H9 (cell line): ENCODE measurements around the gene PPCDC. TPM values are rescaled to one million over a fixed set of nuclear protein-coding genes. Genes with fewer than 3 reads are reported as not detected.

Experiments used
- DNase-seq: peaks from one replicate; pipeline ENCODE4 v3.0.0-alpha.2; 2017
- H2AFZ ChIP-seq: one replicate; pipeline ENCODE4 v1.6.1; 2013; ENCODE audit warnings: mild to moderate bottlenecking, low read length, control low read depth, moderate library complexity
- H2AK5ac ChIP-seq: 2 replicates; pipeline ENCODE4 v1.6.1; 2013; ENCODE audit warnings: low read length, control low read depth, mixed read lengths; ENCODE audit not compliant: insufficient read length
- H2BK120ac ChIP-seq: one replicate; pipeline ENCODE4 v1.6.1; 2013; ENCODE audit warnings: low read depth, mild to moderate bottlenecking, low read length, control low read depth, inconsistent platforms; ENCODE audit not compliant: poor library complexity, severe bottlenecking
- H2BK12ac ChIP-seq: 2 replicates; pipeline ENCODE4 v1.6.1; 2013; ENCODE audit warnings: low read length, control low read depth, mixed read lengths, low read depth; ENCODE audit not compliant: insufficient read length
- H2BK15ac ChIP-seq: 2 replicates; pipeline ENCODE4 v1.6.1; 2013; ENCODE audit warnings: low read depth, low read length, control low read depth
- H2BK20ac ChIP-seq: one replicate; pipeline ENCODE4 v1.6.1; 2013; ENCODE audit warnings: low read depth, mild to moderate bottlenecking, low read length, control low read depth, inconsistent platforms; ENCODE audit not compliant: poor library complexity, severe bottlenecking
- H2BK5ac ChIP-seq: 2 replicates; pipeline ENCODE4 v1.6.1; 2013; ENCODE audit warnings: low read length, control low read depth, mixed read lengths; ENCODE audit not compliant: insufficient read length
- H3K14ac ChIP-seq: 2 replicates; pipeline ENCODE4 v1.6.1; 2013; ENCODE audit warnings: low read length, control low read depth; ENCODE audit not compliant: insufficient read depth
- H3K18ac ChIP-seq: 2 replicates; pipeline ENCODE4 v1.6.1; 2013; ENCODE audit warnings: low read depth, mild to moderate bottlenecking, mixed read lengths, low read length, control low read depth; ENCODE audit not compliant: insufficient read length
- H3K23ac ChIP-seq: 2 replicates; pipeline ENCODE4 v1.6.1; 2013; ENCODE audit warnings: low read length, control low read depth, mixed read lengths, low read depth; ENCODE audit not compliant: insufficient read length
- H3K23me2 ChIP-seq: 2 replicates; pipeline ENCODE4 v1.6.1; 2013; ENCODE audit warnings: low read depth, mild to moderate bottlenecking, mixed read lengths, low read length, control low read depth; ENCODE audit not compliant: insufficient read length, poor library complexity, severe bottlenecking
- H3K27ac ChIP-seq: 2 replicates; pipeline ENCODE4 v1.5.1; 2013; ENCODE audit warnings: low read length, control low read depth, mixed read lengths, low read depth; ENCODE audit not compliant: insufficient read length
- H3K27me3 ChIP-seq: 2 replicates; pipeline ENCODE4 v1.6.1; 2013; ENCODE audit warnings: low read length, control low read depth, inconsistent platforms; ENCODE audit not compliant: insufficient read depth
- H3K4ac ChIP-seq: 2 replicates; pipeline ENCODE4 v1.6.1; 2013; ENCODE audit warnings: low read depth, mild to moderate bottlenecking, control low read depth, inconsistent platforms, low read length, moderate library complexity
- H3K4me1 ChIP-seq: 2 replicates; pipeline ENCODE4 v1.6.1; 2013; ENCODE audit warnings: low read length, control low read depth, inconsistent platforms; ENCODE audit not compliant: insufficient read depth
- H3K4me2 ChIP-seq: 2 replicates; pipeline ENCODE4 v1.6.1; 2013; ENCODE audit warnings: low read length, control low read depth, mixed read lengths; ENCODE audit not compliant: insufficient read length, insufficient read depth
- H3K56ac ChIP-seq: 2 replicates; pipeline ENCODE4 v1.6.1; 2013; ENCODE audit warnings: low read depth, mild to moderate bottlenecking, mixed read lengths, low read length, control low read depth; ENCODE audit not compliant: insufficient read length
- H3K79me1 ChIP-seq: 2 replicates; pipeline ENCODE4 v1.6.1; 2013; ENCODE audit warnings: low read depth, mild to moderate bottlenecking, moderate library complexity, low read length, control low read depth, inconsistent platforms; ENCODE audit not compliant: insufficient read depth, poor library complexity, severe bottlenecking
- H3K79me2 ChIP-seq: 2 replicates; pipeline ENCODE4 v1.6.1; 2013; ENCODE audit warnings: low read length, control low read depth, inconsistent platforms; ENCODE audit not compliant: insufficient read depth
- H3K9ac ChIP-seq: 2 replicates; pipeline ENCODE4 v1.6.1; 2013; ENCODE audit warnings: low read length, control low read depth, mixed read lengths; ENCODE audit not compliant: insufficient read length; ENCODE audit errors: extremely low read depth
- H3K9me3 ChIP-seq: one replicate; pipeline ENCODE4 v1.6.1; 2013; ENCODE audit warnings: low read depth, low read length, inconsistent platforms; ENCODE audit not compliant: control insufficient read depth
- H3T11ph ChIP-seq: one replicate; pipeline ENCODE4 v1.6.1; 2013; ENCODE audit warnings: mild to moderate bottlenecking, low read length, control low read depth, inconsistent platforms
- H4K20me1 ChIP-seq: one replicate; pipeline ENCODE4 v1.6.1; 2013; ENCODE audit not compliant: control insufficient read depth, insufficient read length, insufficient read depth
- H4K5ac ChIP-seq: 2 replicates; pipeline ENCODE4 v1.6.1; 2013; ENCODE audit warnings: low read depth, mild to moderate bottlenecking, mixed read lengths, low read length, control low read depth; ENCODE audit not compliant: insufficient read length
- H4K8ac ChIP-seq: replicated peaks from 2 replicates; pipeline ENCODE4 v1.6.1; 2013; ENCODE audit warnings: low read length, control low read depth, mixed read lengths, low read depth; ENCODE audit not compliant: insufficient read length
- H4K91ac ChIP-seq: 2 replicates; pipeline ENCODE4 v1.6.1; 2013; ENCODE audit warnings: low read depth, mild to moderate bottlenecking, moderate library complexity, mixed read lengths, low read length, control low read depth; ENCODE audit not compliant: insufficient read length
- H3K27ac Mint-ChIP-seq, 3 experiments: 2 replicates in 2 of 3; 3 replicates in 1 of 3; pipeline ENCODE4 v1.8.0; 2020 to 2021; ENCODE audit warnings: mixed read lengths in 3 of 3, mild to moderate bottlenecking in 1 of 3, moderate library complexity in 1 of 3
- H3K27me3 Mint-ChIP-seq: 2 replicates; pipeline ENCODE4 v1.8.0; 2021; ENCODE audit warnings: low read depth, mild to moderate bottlenecking, moderate library complexity, mixed read lengths
- H3K36me3 Mint-ChIP-seq, 3 experiments: 2 replicates in 2 of 3; 3 replicates in 1 of 3; pipeline ENCODE4 v1.8.0; 2020 to 2021; ENCODE audit warnings: low read depth in 3 of 3, mixed read lengths in 3 of 3; ENCODE audit not compliant: insufficient read depth in 1 of 3
- H3K4me1 Mint-ChIP-seq, 2 experiments: 2 replicates each; pipeline ENCODE4 v1.8.0; 2020; ENCODE audit warnings: mixed read lengths in 2 of 2
- H3K4me3 Mint-ChIP-seq, 2 experiments: 2 replicates in 1 of 2; 3 replicates in 1 of 2; pipeline ENCODE4 v1.8.0; 2020 to 2021; ENCODE audit warnings: mild to moderate bottlenecking in 2 of 2, mixed read lengths in 2 of 2, moderate library complexity in 1 of 2
- H3K9me3 Mint-ChIP-seq, 2 experiments: 2 replicates in 1 of 2; 3 replicates in 1 of 2; pipeline ENCODE4 v1.8.0; 2020; ENCODE audit warnings: mild to moderate bottlenecking in 2 of 2, mixed read lengths in 2 of 2, moderate library complexity in 1 of 2
- WGBS: extraction: QIAGEN DNeasy Blood & Tissue Kit; methylation state at CpG from one replicate; pipeline ENCODE4 v1.1.7; 2013; ENCODE audit warnings: missing lambda C conversion rate, low lambda C conversion rate, mixed read lengths; ENCODE audit not compliant: insufficient read length; ENCODE audit errors: extremely low coverage; 5-methylcytosine and 5-hydroxymethylcytosine counted together
- total RNA-seq: library from RNA; stranded (reverse); gene quantifications from 2 replicates; pipeline ENCODE4 v1.2.1, GENCODE V29; 2021
- TF ChIP-seq, protein P1 (sequence below): fragments of 200-600 bp; sonication (generic); conservative IDR thresholded peaks from 3 replicates; pipeline ENCODE4 v1.8.0; 2021; ENCODE audit warnings: antibody characterized with exemption, mild to moderate bottlenecking

Gene PPCDC
- total RNA-seq, 1 experiment from 2014 or later = 17.6 TPM

- Histone ChIP-seq H4K20me1 (no peaks in the 10 kb centered on the region), H3K23ac (no peak overlapping the region), H2BK120ac (no peak overlapping the region), H3K14ac (no peak overlapping the region), H3K56ac (no peak overlapping the region), H2BK5ac (no peak overlapping the region), H3K18ac (no peak overlapping the region), H4K5ac (no peak overlapping the region), H3K4ac (no peak overlapping the region), H3K4me1 (no peaks in the 10 kb centered on the region; the same call in 1 of the 2 replicates), H2AK5ac (no peak overlapping the region), H3K27ac (no peak overlapping the region), H4K91ac (no peak overlapping the region), H3K79me1 (no peaks in the 10 kb centered on the region), H3K9me3 (no peaks in the 10 kb centered on the region), H3K27me3 (no peaks in the 10 kb centered on the region), H2AFZ (no peak overlapping the region), H3T11ph (no peak overlapping the region), H2BK15ac (no peak overlapping the region), H3K9ac (no peak overlapping the region), H2BK20ac (no peak overlapping the region), H3K23me2 (no peaks in the 10 kb centered on the region), H3K4me2 (no peak overlapping the region), H4K8ac (no peak overlapping the region), H3K79me2 (no peaks in the 10 kb centered on the region), H2BK12ac (no peak overlapping the region)
- Mint-ChIP-seq H3K27ac (no peak overlapping the region; a peak in 1 of 7 replicates), H3K27me3 (peaks cover 8% of the 10 kb centered on the region), H3K4me1 (peaks cover 25 to 31% of the 10 kb centered on the region in 2 experiments), H3K9me3 (peaks cover 11 to 20% of the 10 kb centered on the region in 2 experiments), H3K36me3 (peaks cover 6 to 19% (median 11%) of the 10 kb centered on the region in 3 experiments), H3K4me3 (no peak overlapping the region)
- WGBS = no CpG with 5 or more reads among the region's 3 CpGs
- TF ChIP-seq, protein P1, sequence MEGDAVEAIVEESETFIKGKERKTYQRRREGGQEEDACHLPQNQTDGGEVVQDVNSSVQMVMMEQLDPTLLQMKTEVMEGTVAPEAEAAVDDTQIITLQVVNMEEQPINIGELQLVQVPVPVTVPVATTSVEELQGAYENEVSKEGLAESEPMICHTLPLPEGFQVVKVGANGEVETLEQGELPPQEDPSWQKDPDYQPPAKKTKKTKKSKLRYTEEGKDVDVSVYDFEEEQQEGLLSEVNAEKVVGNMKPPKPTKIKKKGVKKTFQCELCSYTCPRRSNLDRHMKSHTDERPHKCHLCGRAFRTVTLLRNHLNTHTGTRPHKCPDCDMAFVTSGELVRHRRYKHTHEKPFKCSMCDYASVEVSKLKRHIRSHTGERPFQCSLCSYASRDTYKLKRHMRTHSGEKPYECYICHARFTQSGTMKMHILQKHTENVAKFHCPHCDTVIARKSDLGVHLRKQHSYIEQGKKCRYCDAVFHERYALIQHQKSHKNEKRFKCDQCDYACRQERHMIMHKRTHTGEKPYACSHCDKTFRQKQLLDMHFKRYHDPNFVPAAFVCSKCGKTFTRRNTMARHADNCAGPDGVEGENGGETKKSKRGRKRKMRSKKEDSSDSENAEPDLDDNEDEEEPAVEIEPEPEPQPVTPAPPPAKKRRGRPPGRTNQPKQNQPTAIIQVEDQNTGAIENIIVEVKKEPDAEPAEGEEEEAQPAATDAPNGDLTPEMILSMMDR = no peak
- no peak for DNase-seq
Measured at GRCh38 chr15:75062706-75063105, 39.3 kb downstream of the PPCDC start.
